Cardiac muscle cell (in vitro differentiated cells and primary cell): ENCODE data around the gene KCNQ1. TPM values are rescaled to one million over a fixed set of nuclear protein-coding genes. Genes with fewer than 3 reads are reported as not detected.

Experiments used
- DNase-seq, 2 donors: peaks; one replicate each; pipeline versions ENCODE4 v3.0.0 to v3.0.0-alpha.2; 2010 to 2017; ENCODE audit warnings: low read depth in 1 of 2, low spot score in 1 of 2
- H3K27ac ChIP-seq: fragments of 200-600 bp; sonication (generic); 2 replicates; pipeline ENCODE4 v1.5.1; 2016
- H3K27me3 ChIP-seq: fragments of 200-600 bp; sonication (generic); 2 replicates; pipeline ENCODE4 v1.6.0; 2016; ENCODE audit warnings: control low read depth
- H3K36me3 ChIP-seq: fragments of 200-600 bp; sonication (generic); 2 replicates; pipeline ENCODE4 v1.5.1; 2016; ENCODE audit warnings: control low read depth
- H3K4me1 ChIP-seq: fragments of 200-600 bp; sonication (generic); 2 replicates; pipeline ENCODE4 v1.8.1; 2017; ENCODE audit warnings: low read depth, mild to moderate bottlenecking, mixed run types
- H3K4me3 ChIP-seq: fragments of 200-600 bp; sonication (generic); 2 replicates; pipeline ENCODE4 v1.5.1; 2016; ENCODE audit warnings: mild to moderate bottlenecking
- H3K9me3 ChIP-seq: fragments of 200-600 bp; sonication (generic); 2 replicates; pipeline ENCODE4 v1.5.1; 2017; ENCODE audit warnings: low read depth, mild to moderate bottlenecking, control low read depth
- CTCF ChIP-seq: IDR thresholded peaks from 2 replicates; pipeline ENCODE4 v1.5.1; 2012; ENCODE audit warnings: low read depth, mild to moderate bottlenecking, low read length
- polyA plus RNA-seq: library from polyadenylated mRNA; unstranded; fragments of >200 nt; fragmentation: Nextera tagmentation; extraction: Ambion mirVana; gene quantifications from 2 replicates; pipeline ENCODE4 v1.2.1, GENCODE V29; 2016
- total RNA-seq: library from RNA; depleted of rRNA; stranded (reverse); fragments of >200 nt; gene quantifications from 2 replicates; pipeline ENCODE4 v1.2.3, GENCODE V29; 2016

Gene KCNQ1
- total and polyA plus RNA-seq, 2 experiments from 2014 or later = 13.9 to 18.6 TPM

GRCh38 chr11:2649848-2650247 lies 205.0 kb downstream of the KCNQ1 start:
- no peaks in the 10 kb centered on the region for H3K36me3 ChIP-seq
- no peak for TF ChIP-seq CTCF
- DNase-seq = no peak
- no peaks in the 10 kb centered on the region for H3K27me3 ChIP-seq
- no peaks in the 10 kb centered on the region for H3K9me3 ChIP-seq
- H3K4me1 ChIP-seq = no peaks in the 10 kb centered on the region
- H3K4me3 ChIP-seq = no peak overlapping the region
- no peak overlapping the region for H3K27ac ChIP-seq

GRCh38 chr11:2650343-2650867 lies 205.6 kb downstream of the KCNQ1 start:
- Histone ChIP-seq H3K36me3 (no peaks in the 10 kb centered on the region), H3K27ac (no peak overlapping the region), H3K4me1 (no peaks in the 10 kb centered on the region), H3K27me3 (no peaks in the 10 kb centered on the region), H3K9me3 (no peaks in the 10 kb centered on the region), H3K4me3 (no peak overlapping the region)
- TF ChIP-seq CTCF = no peak
- no peak for DNase-seq

GRCh38 chr11:2651054-2651617 lies 206.3 kb downstream of the KCNQ1 start:
- Histone ChIP-seq H3K27ac (no peak overlapping the region), H3K36me3 (no peaks in the 10 kb centered on the region), H3K9me3 (no peaks in the 10 kb centered on the region), H3K27me3 (no peaks in the 10 kb centered on the region), H3K4me1 (no peaks in the 10 kb centered on the region), H3K4me3 (no peak overlapping the region)
- DNase-seq = no peak
- no peak for TF ChIP-seq CTCF

GRCh38 chr11:2651826-2652271 lies 207.0 kb downstream of the KCNQ1 start:
- TF ChIP-seq CTCF = no peak
- Histone ChIP-seq H3K36me3 (no peaks in the 10 kb centered on the region), H3K27ac (no peak overlapping the region), H3K27me3 (no peaks in the 10 kb centered on the region), H3K9me3 (no peaks in the 10 kb centered on the region), H3K4me1 (no peaks in the 10 kb centered on the region), H3K4me3 (no peak overlapping the region)
- no peak for DNase-seq

- Histone ChIP-seq H3K4me1 (no peaks in the 10 kb centered on the region), H3K9me3 (no peaks in the 10 kb centered on the region), H3K27me3 (no peaks in the 10 kb centered on the region), H3K36me3 (no peaks in the 10 kb centered on the region), H3K27ac (no peak overlapping the region), H3K4me3 (no peak overlapping the region)
- TF ChIP-seq CTCF = no peak
- DNase-seq = no peak
Observed at GRCh38 chr11:2652333-2653197, 207.8 kb downstream of the KCNQ1 start.
